HUES6 (cell line): ENCODE results near the gene CISD3.

Experiments used
- H3K27ac ChIP-seq: 2 replicates; pipeline ENCODE4 v1.7.0; 2013; ENCODE audit warnings: low read depth, mild to moderate bottlenecking, low read length, inconsistent platforms
- H3K27me3 ChIP-seq: 2 replicates; pipeline ENCODE4 v1.6.1; 2013; ENCODE audit warnings: low read length; ENCODE audit not compliant: control insufficient read depth, insufficient read depth
- H3K36me3 ChIP-seq: 2 replicates; pipeline ENCODE4 v1.6.1; 2013; ENCODE audit warnings: low read length; ENCODE audit not compliant: control insufficient read depth, insufficient read depth
- H3K4me1 ChIP-seq: 2 replicates; pipeline ENCODE4 v1.6.1; 2013; ENCODE audit warnings: low read length; ENCODE audit not compliant: control insufficient read depth, insufficient read depth
- H3K4me3 ChIP-seq: 2 replicates; pipeline ENCODE4 v1.5.1; 2013; ENCODE audit warnings: low read depth, low read length
- H3K9ac ChIP-seq: one replicate; pipeline ENCODE4 v1.6.1; 2013; ENCODE audit warnings: mild to moderate bottlenecking, low read length
- H3K9me3 ChIP-seq: 2 replicates; pipeline ENCODE4 v1.6.1; 2013; ENCODE audit warnings: low read depth, low read length; ENCODE audit not compliant: control insufficient read depth, insufficient read depth

The CISD3 gene

GRCh38 chr17:38746849-38747462 is 16.8 kb downstream of the CISD3 start:
- peaks cover 4% of the 10 kb centered on the region; the same call in 1 of the 2 replicates for H3K36me3 ChIP-seq
- H3K27me3 ChIP-seq = peaks cover 8% of the 10 kb centered on the region
- no peaks in the 10 kb centered on the region for H3K9me3 ChIP-seq
- peak overlapping the region; percentile 96 for H3K4me3 ChIP-seq
- peak overlapping the region; percentile 81 for H3K9ac ChIP-seq
- H3K27ac ChIP-seq = peak overlapping the region; percentile 53; the same call in 1 of the 2 replicates
- H3K4me1 ChIP-seq = peaks cover 37% of the 10 kb centered on the region

GRCh38 chr17:38747463-38748148 is 17.5 kb downstream of the CISD3 start:
- peak overlapping the region; percentile 96 for H3K4me3 ChIP-seq
- peak overlapping the region; percentile 92 for H3K27ac ChIP-seq
- H3K4me1 ChIP-seq = peaks cover 36% of the 10 kb centered on the region
- H3K36me3 ChIP-seq = peaks cover 3% of the 10 kb centered on the region; the same call in 1 of the 2 replicates
- H3K9ac ChIP-seq = peak overlapping the region; percentile 95
- H3K9me3 ChIP-seq = no peaks in the 10 kb centered on the region
- peaks cover 8% of the 10 kb centered on the region for H3K27me3 ChIP-seq

GRCh38 chr17:38748149-38748891 is 18.2 kb downstream of the CISD3 start, which contains the start of gene PCGF2:
Gene PCGF2, minus strand, starts transcription at chr17:38748336. Its CDS starts 7,934 bp downstream, at chr17:38740402.
- Histone ChIP-seq H3K27ac (peak within 1 kb of the TSS; percentile 92), H3K9ac (peak within 1 kb of the TSS; percentile 95), H3K4me1 (peaks cover 34% of the 10 kb centered on the region), H3K9me3 (no peaks in the 10 kb centered on the region), H3K27me3 (peaks cover 8% of the 10 kb centered on the region), H3K36me3 (no peaks in the 10 kb centered on the region), H3K4me3 (peak within 1 kb of the TSS; percentile 96)

GRCh38 chr17:38748892-38749222 is 18.7 kb downstream of the CISD3 start:
- peak overlapping the region; percentile 78; the same call in 1 of the 2 replicates for H3K27ac ChIP-seq
- H3K36me3 ChIP-seq = 0 out of 2 replicates have a peak, but pooled peaks cover 3% of the 10 kb centered on the region
- H3K4me1 ChIP-seq = peaks cover 29% of the 10 kb centered on the region
- no peaks in the 10 kb centered on the region for H3K9me3 ChIP-seq
- peak overlapping the region; percentile 87 for H3K4me3 ChIP-seq
- H3K27me3 ChIP-seq = peaks cover 8% of the 10 kb centered on the region
- peak overlapping the region; percentile 90 for H3K9ac ChIP-seq

GRCh38 chr17:38749223-38750043 is 19.3 kb downstream of the CISD3 start:
- peak overlapping the region; percentile 78; the same call in 1 of the 2 replicates for H3K27ac ChIP-seq
- H3K9me3 ChIP-seq = no peaks in the 10 kb centered on the region
- peaks cover 8% of the 10 kb centered on the region for H3K27me3 ChIP-seq
- peaks cover 8% of the 10 kb centered on the region; the same call in 1 of the 2 replicates for H3K36me3 ChIP-seq
- H3K4me1 ChIP-seq = peaks cover 25% of the 10 kb centered on the region
- peak overlapping the region; percentile 87 for H3K4me3 ChIP-seq
- peak overlapping the region; percentile 90 for H3K9ac ChIP-seq

GRCh38 chr17:38750044-38750311 is 19.8 kb downstream of the CISD3 start:
- peaks cover 8% of the 10 kb centered on the region for H3K27me3 ChIP-seq
- no peak overlapping the region for H3K27ac ChIP-seq
- H3K4me1 ChIP-seq = peaks cover 21% of the 10 kb centered on the region
- peak overlapping the region; percentile 87 for H3K4me3 ChIP-seq
- no peaks in the 10 kb centered on the region for H3K9me3 ChIP-seq
- H3K36me3 ChIP-seq = peaks cover 13% of the 10 kb centered on the region
- peak overlapping the region; percentile 90 for H3K9ac ChIP-seq

- H3K36me3 ChIP-seq = peaks cover 15% of the 10 kb centered on the region
- H3K9ac ChIP-seq = peak overlapping the region; percentile 90
- peak overlapping the region; percentile 87 for H3K4me3 ChIP-seq
- H3K9me3 ChIP-seq = no peaks in the 10 kb centered on the region
- no peak overlapping the region for H3K27ac ChIP-seq
- peaks cover 19% of the 10 kb centered on the region for H3K4me1 ChIP-seq
- H3K27me3 ChIP-seq = peaks cover 8% of the 10 kb centered on the region
Measured at GRCh38 chr17:38750312-38751121, 20.4 kb downstream of the CISD3 start.

GRCh38 chr17:38751144-38751807 is 21.1 kb downstream of the CISD3 start:
- H3K27me3 ChIP-seq = peaks cover 8% of the 10 kb centered on the region
- peaks cover 11% of the 10 kb centered on the region for H3K4me1 ChIP-seq
- H3K9ac ChIP-seq = peak overlapping the region; percentile 90
- peaks cover 22% of the 10 kb centered on the region for H3K36me3 ChIP-seq
- H3K4me3 ChIP-seq = peak overlapping the region; percentile 87
- H3K9me3 ChIP-seq = no peaks in the 10 kb centered on the region
- H3K27ac ChIP-seq = no peak overlapping the region

GRCh38 chr17:38751808-38752307 is 21.7 kb downstream of the CISD3 start:
- peaks cover 8% of the 10 kb centered on the region for H3K27me3 ChIP-seq
- peaks cover 5% of the 10 kb centered on the region for H3K4me1 ChIP-seq
- H3K4me3 ChIP-seq = peak overlapping the region; percentile 87
- H3K9me3 ChIP-seq = no peaks in the 10 kb centered on the region
- H3K36me3 ChIP-seq = peaks cover 25% of the 10 kb centered on the region
- H3K27ac ChIP-seq = peak overlapping the region; percentile 20; the same call in 1 of the 2 replicates
- H3K9ac ChIP-seq = peak overlapping the region; percentile 83
